Measurements from ENCODE around the gene CHRNG.

CHRNG gene

DNA sequence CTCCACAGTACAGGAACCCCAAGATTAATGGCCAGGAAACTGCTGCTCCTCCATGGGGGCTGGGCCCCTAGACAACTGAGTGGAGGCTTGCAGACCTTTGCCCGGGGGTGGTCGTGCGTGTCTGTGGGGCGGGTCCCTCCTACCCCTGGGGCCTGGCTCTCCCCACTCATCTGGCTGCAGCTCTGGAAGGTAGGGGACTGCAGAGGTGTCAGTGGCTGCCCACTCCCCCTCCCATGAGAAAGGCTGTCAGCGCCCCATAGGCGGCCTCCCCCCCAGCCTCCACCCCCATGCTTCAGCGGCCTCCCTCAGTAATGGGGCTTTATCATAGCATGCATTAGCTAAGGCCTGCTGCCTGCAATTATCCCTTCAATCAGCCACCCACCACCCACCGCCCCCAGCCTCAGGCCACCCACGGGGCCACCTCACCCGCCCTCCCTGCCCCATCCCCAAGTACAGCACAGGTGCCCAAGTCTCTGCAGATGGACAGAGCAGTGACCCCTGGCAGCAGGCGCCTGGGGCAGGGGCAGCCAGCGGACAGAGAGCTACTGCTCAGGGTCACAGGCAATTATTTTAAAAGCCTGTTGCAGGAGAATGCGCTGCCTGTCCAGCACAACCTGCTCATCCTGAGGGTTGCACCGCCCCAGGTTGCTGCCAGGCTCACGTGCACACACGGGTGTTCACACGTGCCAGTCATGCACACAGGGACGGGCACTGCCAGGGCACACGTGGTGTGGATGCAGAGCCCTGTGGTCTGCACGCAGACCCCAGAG is 42.8 kb upstream of the CHRNG start:
- H3K4me3 ChIP-seq (ENCODE audit: severe bottlenecking): no peak overlapping the region
- H3K9me3 ChIP-seq (ENCODE audit: severe bottlenecking): no peaks in the 10 kb centered on the region
- DNase-seq (ENCODE audit: low spot score) (no peak), ATAC-seq (ENCODE audit: low read depth) (no peak)
- H3K4me1 ChIP-seq (ENCODE audit: insufficient read depth, poor library complexity, severe bottlenecking): no peaks in the 10 kb centered on the region
- H3K27ac ChIP-seq (ENCODE audit: poor library complexity, severe bottlenecking): no peak overlapping the region
- no peaks in the 10 kb centered on the region for H3K27me3 ChIP-seq (ENCODE audit: insufficient read depth, poor library complexity, severe bottlenecking)
- H3K36me3 ChIP-seq (ENCODE audit: low read depth): no peaks in the 10 kb centered on the region
- TF ChIP-seq, protein P1, sequence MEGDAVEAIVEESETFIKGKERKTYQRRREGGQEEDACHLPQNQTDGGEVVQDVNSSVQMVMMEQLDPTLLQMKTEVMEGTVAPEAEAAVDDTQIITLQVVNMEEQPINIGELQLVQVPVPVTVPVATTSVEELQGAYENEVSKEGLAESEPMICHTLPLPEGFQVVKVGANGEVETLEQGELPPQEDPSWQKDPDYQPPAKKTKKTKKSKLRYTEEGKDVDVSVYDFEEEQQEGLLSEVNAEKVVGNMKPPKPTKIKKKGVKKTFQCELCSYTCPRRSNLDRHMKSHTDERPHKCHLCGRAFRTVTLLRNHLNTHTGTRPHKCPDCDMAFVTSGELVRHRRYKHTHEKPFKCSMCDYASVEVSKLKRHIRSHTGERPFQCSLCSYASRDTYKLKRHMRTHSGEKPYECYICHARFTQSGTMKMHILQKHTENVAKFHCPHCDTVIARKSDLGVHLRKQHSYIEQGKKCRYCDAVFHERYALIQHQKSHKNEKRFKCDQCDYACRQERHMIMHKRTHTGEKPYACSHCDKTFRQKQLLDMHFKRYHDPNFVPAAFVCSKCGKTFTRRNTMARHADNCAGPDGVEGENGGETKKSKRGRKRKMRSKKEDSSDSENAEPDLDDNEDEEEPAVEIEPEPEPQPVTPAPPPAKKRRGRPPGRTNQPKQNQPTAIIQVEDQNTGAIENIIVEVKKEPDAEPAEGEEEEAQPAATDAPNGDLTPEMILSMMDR (IDR thresholded peaks at IDR 0.05; ENCODE audit: poor library complexity, severe bottlenecking): no peak

DNA sequence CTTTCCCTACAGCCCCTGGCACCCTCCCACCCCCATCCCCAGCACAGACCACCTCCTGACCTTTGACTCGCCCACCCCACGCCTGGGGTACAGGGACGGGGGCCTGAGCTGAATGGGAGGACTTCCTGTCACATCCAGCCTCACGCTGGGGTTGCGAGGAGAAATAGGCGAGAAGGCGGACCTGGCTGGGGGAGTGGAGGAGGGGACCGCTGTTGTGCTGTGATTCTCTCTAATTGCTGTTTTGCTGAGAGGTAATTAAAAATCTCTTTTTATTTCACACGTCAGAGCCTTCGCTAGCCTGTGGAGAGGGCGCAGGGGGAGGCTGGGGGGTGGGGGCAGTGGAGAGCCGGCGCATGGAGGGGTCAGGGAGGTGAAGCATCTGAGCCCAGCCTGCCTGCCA is 42.1 kb upstream of the CHRNG start:
- no peaks in the 10 kb centered on the region for H3K4me1 ChIP-seq (ENCODE audit: insufficient read depth, poor library complexity, severe bottlenecking)
- H3K4me3 ChIP-seq (ENCODE audit: severe bottlenecking): no peak overlapping the region
- DNase-seq (ENCODE audit: low spot score) (no peak), ATAC-seq (ENCODE audit: low read depth) (no peak)
- TF ChIP-seq, protein P1 (IDR thresholded peaks at IDR 0.05; ENCODE audit: poor library complexity, severe bottlenecking): no peak
- H3K9me3 ChIP-seq (ENCODE audit: severe bottlenecking): no peaks in the 10 kb centered on the region
- H3K27me3 ChIP-seq (ENCODE audit: insufficient read depth, poor library complexity, severe bottlenecking): peaks cover under 1% of the 10 kb centered on the region
- no peak overlapping the region for H3K27ac ChIP-seq (ENCODE audit: poor library complexity, severe bottlenecking)
- H3K36me3 ChIP-seq (ENCODE audit: low read depth): no peaks in the 10 kb centered on the region

DNA sequence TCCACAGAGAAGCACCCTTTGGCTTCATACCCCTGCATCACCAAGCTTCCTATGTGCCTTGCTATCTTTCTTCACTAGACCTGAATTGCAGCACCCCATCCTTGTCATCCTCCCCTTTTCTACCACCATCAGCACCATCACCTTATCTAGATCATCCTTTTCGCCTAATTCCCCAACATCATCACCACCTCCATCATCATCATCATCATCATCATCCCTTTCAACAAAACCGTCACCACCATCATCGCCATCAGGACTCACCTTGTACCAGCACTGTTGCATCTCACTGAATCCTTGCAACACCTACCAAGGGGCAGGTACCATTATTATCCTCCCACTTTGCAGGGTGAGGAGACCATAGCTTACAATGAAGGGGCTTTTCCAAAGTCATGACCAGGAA is 41.0 kb upstream of the CHRNG start:
- TF ChIP-seq, protein P1 (IDR thresholded peaks at IDR 0.05; ENCODE audit: poor library complexity, severe bottlenecking): no peak
- no peak for ATAC-seq (ENCODE audit: low read depth)

DNA sequence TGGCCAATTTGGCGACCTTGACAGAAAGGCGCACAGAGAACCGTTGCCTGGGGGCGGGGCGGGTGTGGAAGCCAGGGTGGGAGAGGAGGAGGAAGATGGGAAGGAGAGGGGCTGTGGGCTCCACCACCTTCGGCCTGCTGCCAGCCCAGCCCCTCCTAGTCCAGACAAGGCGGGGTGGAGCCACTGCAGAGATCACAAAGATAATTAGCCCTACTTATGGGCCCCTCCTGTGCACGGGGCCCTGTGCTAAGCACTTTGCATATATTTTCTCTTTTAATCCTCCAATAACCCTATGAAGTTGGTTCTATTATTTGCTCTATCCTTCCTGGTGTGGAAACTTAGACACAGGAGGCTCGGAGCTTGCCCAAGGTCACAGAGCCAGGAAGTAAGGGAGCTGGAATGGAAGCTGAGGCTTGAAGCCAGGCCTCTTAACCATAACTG is 38.1 kb upstream of the CHRNG start:
- TF ChIP-seq, protein P1 (IDR thresholded peaks at IDR 0.05; ENCODE audit: poor library complexity, severe bottlenecking): no peak
- H3K27me3 ChIP-seq (ENCODE audit: insufficient read depth, poor library complexity, severe bottlenecking): peaks cover 34% of the 10 kb centered on the region
- ATAC-seq (ENCODE audit: low read depth) (no peak), DNase-seq (ENCODE audit: low spot score) (no peak)
- H3K4me3 ChIP-seq (ENCODE audit: severe bottlenecking): no peak overlapping the region
- H3K4me1 ChIP-seq (ENCODE audit: insufficient read depth, poor library complexity, severe bottlenecking): no peaks in the 10 kb centered on the region
- no peaks in the 10 kb centered on the region for H3K9me3 ChIP-seq (ENCODE audit: severe bottlenecking)
- no peak overlapping the region for H3K27ac ChIP-seq (ENCODE audit: poor library complexity, severe bottlenecking)
- no peaks in the 10 kb centered on the region for H3K36me3 ChIP-seq (ENCODE audit: low read depth)

More for the DNA sequence above, 41.0 kb upstream of the CHRNG start:
- H3K27me3 ChIP-seq (ENCODE audit: insufficient read depth, poor library complexity, severe bottlenecking): peaks cover 9% of the 10 kb centered on the region
- no peak overlapping the region for H3K4me3 ChIP-seq (ENCODE audit: severe bottlenecking)
- no peak overlapping the region for H3K27ac ChIP-seq (ENCODE audit: poor library complexity, severe bottlenecking)
- no peak for DNase-seq (ENCODE audit: low spot score)
- H3K9me3 ChIP-seq (ENCODE audit: severe bottlenecking): no peaks in the 10 kb centered on the region
- H3K4me1 ChIP-seq (ENCODE audit: insufficient read depth, poor library complexity, severe bottlenecking): no peaks in the 10 kb centered on the region
- no peaks in the 10 kb centered on the region for H3K36me3 ChIP-seq (ENCODE audit: low read depth)

DNA sequence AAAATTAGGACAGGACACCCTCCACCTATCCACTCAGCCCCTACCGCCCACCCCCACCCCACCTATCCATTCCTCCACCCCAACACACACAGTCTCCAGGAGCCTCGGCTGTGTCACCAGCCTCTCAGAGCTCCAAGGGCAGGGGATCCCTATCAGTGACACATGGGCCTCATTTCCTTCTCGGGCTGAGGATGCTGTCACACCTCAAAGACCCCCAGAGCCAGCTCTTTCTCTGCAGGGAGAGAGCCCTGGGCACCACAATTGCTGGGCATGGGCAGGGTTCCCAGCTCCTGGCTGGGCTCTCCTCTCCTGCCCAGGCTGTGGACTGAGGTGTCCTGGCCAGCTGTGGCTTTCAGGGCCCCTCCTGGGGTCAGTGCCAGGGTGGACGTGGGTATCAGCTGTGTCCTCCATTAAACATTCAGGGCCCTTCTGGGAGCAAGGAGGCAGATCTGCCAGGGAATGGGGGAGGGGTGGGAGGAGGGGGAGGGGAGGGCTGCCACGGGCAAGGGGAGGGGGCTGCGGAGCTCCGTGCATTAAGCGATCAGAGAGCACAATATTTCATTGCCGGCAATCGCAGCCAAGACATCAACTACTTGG is 37.6 kb upstream of the CHRNG start:
- ATAC-seq (ENCODE audit: low read depth): no peak
- Histone ChIP-seq H3K4me3 (ENCODE audit: severe bottlenecking) (no peak overlapping the region), H3K9me3 (ENCODE audit: severe bottlenecking) (no peaks in the 10 kb centered on the region), H3K27me3 (ENCODE audit: insufficient read depth, poor library complexity, severe bottlenecking) (peaks cover 34% of the 10 kb centered on the region), H3K4me1 (ENCODE audit: insufficient read depth, poor library complexity, severe bottlenecking) (no peaks in the 10 kb centered on the region), H3K27ac (ENCODE audit: poor library complexity, severe bottlenecking) (no peak overlapping the region), H3K36me3 (ENCODE audit: low read depth) (no peaks in the 10 kb centered on the region)
- no peak for DNase-seq (ENCODE audit: low spot score)
- TF ChIP-seq, protein P1 (IDR thresholded peaks at IDR 0.05; ENCODE audit: poor library complexity, severe bottlenecking): no peak
